MCF 10A (cell line): ENCODE data around the gene TTLL1. TPM values are rescaled to one million over a fixed set of nuclear protein-coding genes. Genes with fewer than 3 reads are reported as not detected.

ENCODE experiments used
- BruUV-seq: library from RNA; stranded (reverse); fragments of 400-500 nt; replicated peaks from 2 replicates; lab custom pipeline; 2021; lab: Mats Ljungman, UMichigan
- CTCF ChIA-PET: fragments of 300-600 bp; sonication (Branson Sonifier 250); formaldehyde crosslinking; extraction: SDS; loops from one replicate; lab custom pipeline; 2021; ENCODE audit warnings: antibody characterized with exemption, inconsistent platforms; lab: Yijun Ruan, JAX
- POLR2A ChIA-PET: fragments of 300-600, 350-650 bp; sonication (Branson Sonifier 250); formaldehyde crosslinking; extraction: SDS; loops from one replicate; lab custom pipeline; 2020; ENCODE audit warnings: antibody characterized with exemption, inconsistent platforms; lab: Yijun Ruan, JAX
- DNase-seq: peaks from one replicate; pipeline ENCODE4 v3.0.0-alpha.2; 2018; ENCODE audit not compliant: unreplicated experiment
- H3K27ac Mint-ChIP-seq: one replicate; pipeline ENCODE4 v1.8.0; 2022; ENCODE audit warnings: mild to moderate bottlenecking, low read depth, mixed read lengths; ENCODE audit not compliant: unreplicated experiment
- H3K27me3 Mint-ChIP-seq: one replicate; pipeline ENCODE4 v1.8.0; 2022; ENCODE audit warnings: mixed read lengths; ENCODE audit not compliant: insufficient read depth, unreplicated experiment
- H3K36me3 Mint-ChIP-seq: one replicate; pipeline ENCODE4 v1.8.0; 2022; ENCODE audit warnings: mild to moderate bottlenecking, moderate library complexity, mixed read lengths; ENCODE audit not compliant: insufficient read depth, unreplicated experiment
- H3K4me1 Mint-ChIP-seq: one replicate; pipeline ENCODE4 v1.8.0; 2022; ENCODE audit warnings: mixed read lengths; ENCODE audit not compliant: insufficient read depth, unreplicated experiment
- H3K4me3 Mint-ChIP-seq: one replicate; pipeline ENCODE4 v1.8.0; 2022; ENCODE audit warnings: mild to moderate bottlenecking, moderate library complexity, mixed read lengths; ENCODE audit not compliant: unreplicated experiment
- H3K9me3 Mint-ChIP-seq: one replicate; pipeline ENCODE4 v1.8.0; 2022; ENCODE audit warnings: mixed read lengths; ENCODE audit not compliant: unreplicated experiment
- CTCF ChIP-seq: fragments of 200-600 bp; IDR thresholded peaks from one replicate; pipeline ENCODE4 v1.8.0; 2022; ENCODE audit warnings: antibody characterized with exemption, mild to moderate bottlenecking; ENCODE audit not compliant: unreplicated experiment
- intact Hi-C: fragments of 100-400 bp; cut with micrococcal nuclease; formaldehyde crosslinking; loops from 2 replicates; pipeline ENCODE4 v1.14.1; 2022
- total RNA-seq: library from RNA; stranded (reverse); gene quantifications from 2 replicates; pipeline ENCODE4 v1.2.3, GENCODE V29; 2022

Gene TTLL1
- total RNA-seq, 1 experiment from 2014 or later = 3.3 TPM

GRCh38 chr22:43047605-43048004 is 41.6 kb downstream of the TTLL1 start:
- Mint-ChIP-seq H3K4me3 (no peak overlapping the region), H3K9me3 (no peaks in the 10 kb centered on the region), H3K27ac (no peak overlapping the region), H3K4me1 (no peaks in the 10 kb centered on the region), H3K36me3 (no peaks in the 10 kb centered on the region), H3K27me3 (no peaks in the 10 kb centered on the region)
- TF ChIP-seq CTCF = no peak
- POLR2A ChIA-PET = no interaction called here
- DNase-seq = no peak
- no TSS peak for BruUV-seq
- intact Hi-C loops = no loop called here
- CTCF ChIA-PET = interaction anchor here (0.5 to 2.0 kb wide), 2 partner anchors 13 to 31 kb away, joined by 3 to 6 read pairs; no protein-coding TSS in a partner anchor

GRCh38 chr22:43044290-43044712 is 44.9 kb downstream of the TTLL1 start:
- ChIA-PET CTCF (interaction anchor here (1.3 kb wide), 1 partner anchor 177 kb away, joined by 3 read pairs; no protein-coding TSS in a partner anchor), POLR2A (no interaction called here)
- no peaks in the 10 kb centered on the region for H3K36me3 Mint-ChIP-seq
- no peaks in the 10 kb centered on the region for H3K4me1 Mint-ChIP-seq
- TF ChIP-seq CTCF = no peak
- no peak for DNase-seq
- no TSS peak for BruUV-seq
- H3K9me3 Mint-ChIP-seq = no peaks in the 10 kb centered on the region
- intact Hi-C loops = no loop called here
- no peak overlapping the region for H3K27ac Mint-ChIP-seq
- no peak overlapping the region for H3K4me3 Mint-ChIP-seq
- H3K27me3 Mint-ChIP-seq = no peaks in the 10 kb centered on the region

- H3K4me3 Mint-ChIP-seq = no peak overlapping the region
- intact Hi-C loops = no loop called here
- H3K4me1 Mint-ChIP-seq = no peaks in the 10 kb centered on the region
- no peaks in the 10 kb centered on the region for H3K9me3 Mint-ChIP-seq
- no peaks in the 10 kb centered on the region for H3K27me3 Mint-ChIP-seq
- H3K36me3 Mint-ChIP-seq = peaks cover 5% of the 10 kb centered on the region
- H3K27ac Mint-ChIP-seq = no peak overlapping the region
- no TSS peak for BruUV-seq
- TF ChIP-seq CTCF = no peak
- no peak for DNase-seq
- ChIA-PET CTCF (interaction anchor here (0.7 to 1.1 kb wide), 2 partner anchors 8 to 175 kb away, joined by 3 read pairs; no protein-coding TSS in a partner anchor), POLR2A (interaction anchor here (1.3 kb wide), 1 partner anchor 9 kb away, joined by 5 read pairs; no protein-coding TSS in a partner anchor)
Observed at GRCh38 chr22:43042101-43042780, 47.0 kb downstream of the TTLL1 start.

- no TSS peak for BruUV-seq
- no peak for DNase-seq
- intact Hi-C loops = loop anchor here (10.0 kb wide), 1 partner anchor 105 kb away; no protein-coding TSS in a partner anchor
- ChIA-PET POLR2A (no interaction called here), CTCF (interaction anchor here (1.0 kb wide), 1 partner anchor 21 kb away, joined by 4 read pairs; no protein-coding TSS in a partner anchor)
- Mint-ChIP-seq H3K27me3 (no peaks in the 10 kb centered on the region), H3K4me1 (no peaks in the 10 kb centered on the region), H3K9me3 (no peaks in the 10 kb centered on the region), H3K27ac (no peak overlapping the region), H3K36me3 (peaks cover 5% of the 10 kb centered on the region), H3K4me3 (no peak overlapping the region)
- no peak for TF ChIP-seq CTCF
Observed at GRCh38 chr22:43039800-43040199, 49.4 kb downstream of the TTLL1 start.
